Adipose tissue (tissue), 3 donors: Measurements from ENCODE around the gene TRAPPC5. TPM values are rescaled to one million over a fixed set of nuclear protein-coding genes. Genes with fewer than 3 reads are reported as not detected.

ENCODE experiments used
- H3K27ac ChIP-seq: one replicate; pipeline ENCODE4 v1.5.1; 2013; ENCODE audit warnings: low read depth, low read length
- WGBS, 3 donors: extraction: QIAGEN DNeasy Blood & Tissue Kit; methylation state at CpG; one replicate each; pipeline ENCODE4 v1.1.7; 2013; 5-methylcytosine and 5-hydroxymethylcytosine counted together
- polyA plus RNA-seq, 3 donors: library from polyadenylated mRNA; stranded (reverse); fragments of 200-250 nt; gene quantifications; one replicate each; pipeline ENCODE4 v1.2.3, GENCODE V29; 2013
- donor health status: healthy with polysubstance abuse.
- donor health status: Bipolar disorder and iron deficiency.
- donor health status: healthy.

Gene TRAPPC5
- polyA plus RNA-seq, 3 donors, result 58.0 to 146 (median 75.1) TPM

GRCh38 chr19:7690779-7691258, 10.2 kb downstream of the TRAPPC5 start:
- no peak overlapping the region for H3K27ac ChIP-seq
- WGBS, 3 donors, result 81 to 84% (median 84%) methylated on average over 8 of the region's 8 CpGs

GRCh38 chr19:7691497-7691896, 10.9 kb downstream of the TRAPPC5 start:
- no peak overlapping the region for H3K27ac ChIP-seq

- no peak overlapping the region for H3K27ac ChIP-seq
- 68 to 73% (median 69%) methylated on average over 13 of the region's 13 CpGs for WGBS, 3 donors
Measured at GRCh38 chr19:7692417-7693088, 11.9 kb downstream of the TRAPPC5 start.

- H3K27ac ChIP-seq, result no peak overlapping the region
- 50 to 53% (median 51%) methylated on average over 4 of the region's 4 CpGs for WGBS, 3 donors
Measured at GRCh38 chr19:7694499-7694898, 13.9 kb downstream of the TRAPPC5 start.

- 76 to 81% (median 78%) methylated on average over 10 of the region's 10 CpGs for WGBS, 3 donors
- no peak overlapping the region for H3K27ac ChIP-seq
Measured at GRCh38 chr19:7697721-7698287, 17.2 kb downstream of the TRAPPC5 start.

GRCh38 chr19:7698583-7698982, 17.9 kb downstream of the TRAPPC5 start:
- no peak overlapping the region for H3K27ac ChIP-seq
- WGBS, 3 donors, result 22 to 27% (median 23%) methylated on average over 11 of the region's 11 CpGs

GRCh38 chr19:7699003-7699402, 18.4 kb downstream of the TRAPPC5 start:
- WGBS, 3 donors, result 29 to 48% (median 35%) methylated on average over 2 of the region's 2 CpGs
- no peak overlapping the region for H3K27ac ChIP-seq

GRCh38 chr19:7699417-7700401, 19.1 kb downstream of the TRAPPC5 start:
- 57 to 59% (median 59%) methylated on average over 15 of the region's 15 CpGs for WGBS, 3 donors

GRCh38 chr19:7701049-7701653, 20.5 kb downstream of the TRAPPC5 start:
- 86 to 92% (median 92%) methylated on average over 12 of the region's 12 CpGs for WGBS, 3 donors

More at GRCh38 chr19:7699417-7700401, 19.1 kb downstream of the TRAPPC5 start:
- H3K27ac ChIP-seq, result no peak overlapping the region

GRCh38 chr19:7701654-7702457, 21.2 kb downstream of the TRAPPC5 start, which contains the start of gene FCER2:
Gene FCER2, minus strand, starts transcription at chr19:7702131. Its CDS starts 2,371 bp downstream, at chr19:7699760.
- no peak within 1 kb of the TSS for H3K27ac ChIP-seq
- 47 to 58% (median 58%) methylated on average over 20 of the region's 20 CpGs for WGBS, 3 donors

More at GRCh38 chr19:7701049-7701653, 20.5 kb downstream of the TRAPPC5 start:
- no peak overlapping the region for H3K27ac ChIP-seq

- 44 to 73% (median 56%) methylated on average over 8 of the region's 8 CpGs for WGBS, 3 donors
- H3K27ac ChIP-seq, result no peak overlapping the region
Measured at GRCh38 chr19:7703332-7703731, 22.7 kb downstream of the TRAPPC5 start.

GRCh38 chr19:7704280-7705060, 23.8 kb downstream of the TRAPPC5 start:
- no peak overlapping the region for H3K27ac ChIP-seq
- WGBS, 3 donors, result 64 to 79% (median 76%) methylated on average over 6 of the region's 6 CpGs

GRCh38 chr19:7705387-7706187, 25.0 kb downstream of the TRAPPC5 start:
- H3K27ac ChIP-seq, result no peak overlapping the region

GRCh38 chr19:7706188-7706954, 25.7 kb downstream of the TRAPPC5 start:
- WGBS, 3 donors, result 60 to 71% (median 68%) methylated on average over 14 of the region's 14 CpGs
- H3K27ac ChIP-seq, result no peak overlapping the region

More at GRCh38 chr19:7705387-7706187, 25.0 kb downstream of the TRAPPC5 start:
- 34 to 59% (median 42%) methylated on average over 24 of the region's 24 CpGs for WGBS, 3 donors

GRCh38 chr19:7706955-7707456, 26.4 kb downstream of the TRAPPC5 start:
- WGBS, 3 donors, result 44 to 56% (median 55%) methylated on average over 8 of the region's 8 CpGs
- no peak overlapping the region for H3K27ac ChIP-seq
